ENCODE results near the gene SNRNP48.

Gene SNRNP48

GRCh38 chr6:7566617-7567173, 23.3 kb upstream of the SNRNP48 start:
- in situ Hi-C loops (cut with MboI; ENCODE audit: low sequenced_read_pairs, unreplicated experiment) = no loop called here
- no peak for TF ChIP-seq CTCF (IDR thresholded peaks at IDR 0.05; ENCODE audit: borderline replicate concordance, control extremely low read depth, extremely low read depth, insufficient read depth, missing control alignments)
- DNase-seq (ENCODE audit: low spot score) = no peak

- DNase-seq (ENCODE audit: low spot score) = no peak
- in situ Hi-C loops (cut with MboI; ENCODE audit: low sequenced_read_pairs, unreplicated experiment) = no loop called here
- TF ChIP-seq CTCF (IDR thresholded peaks at IDR 0.05; ENCODE audit: borderline replicate concordance, control extremely low read depth, extremely low read depth, insufficient read depth, missing control alignments) = no peak
These were observed 22.0 kb upstream of the SNRNP48 start for GRCh38 chr6:7568021-7568420.

- no peak for TF ChIP-seq CTCF (IDR thresholded peaks at IDR 0.05; ENCODE audit: borderline replicate concordance, control extremely low read depth, extremely low read depth, insufficient read depth, missing control alignments)
- in situ Hi-C loops (cut with MboI; ENCODE audit: low sequenced_read_pairs, unreplicated experiment) = no loop called here
- no peak for DNase-seq (ENCODE audit: low spot score)
These were observed 20.9 kb upstream of the SNRNP48 start for GRCh38 chr6:7569082-7569481.

- in situ Hi-C loops (cut with MboI; ENCODE audit: low sequenced_read_pairs, unreplicated experiment) = no loop called here
- TF ChIP-seq CTCF (IDR thresholded peaks at IDR 0.05; ENCODE audit: borderline replicate concordance, control extremely low read depth, extremely low read depth, insufficient read depth, missing control alignments) = no peak
- DNase-seq (ENCODE audit: low spot score) = no peak
These were observed 17.6 kb upstream of the SNRNP48 start for GRCh38 chr6:7572213-7572943.

GRCh38 chr6:7574500-7574899, 15.5 kb upstream of the SNRNP48 start:
- in situ Hi-C loops (cut with MboI; ENCODE audit: low sequenced_read_pairs, unreplicated experiment) = no loop called here
- DNase-seq (ENCODE audit: low spot score) = no peak
- TF ChIP-seq CTCF (IDR thresholded peaks at IDR 0.05; ENCODE audit: borderline replicate concordance, control extremely low read depth, extremely low read depth, insufficient read depth, missing control alignments) = no peak

GRCh38 chr6:7578516-7578915, 11.5 kb upstream of the SNRNP48 start:
- DNase-seq (ENCODE audit: low spot score) = no peak
- TF ChIP-seq CTCF (IDR thresholded peaks at IDR 0.05; ENCODE audit: borderline replicate concordance, control extremely low read depth, extremely low read depth, insufficient read depth, missing control alignments) = no peak
- in situ Hi-C loops (cut with MboI; ENCODE audit: low sequenced_read_pairs, unreplicated experiment) = no loop called here
